ENCODE results near the gene FECH.

GRCh38 chr18:57574866-57575265 is 11.6 kb downstream of the FECH start:
- TF ChIP-seq EZH2 (IDR thresholded peaks at IDR 0.05; ENCODE audit: borderline replicate concordance, low read length) (no peak), CTCF (conservative IDR thresholded peaks at IDR 0.05 in 1 of 2, IDR thresholded peaks at IDR 0.05 in 1 of 2; ENCODE audit: extremely low read depth in 1 of 2, insufficient read depth in 1 of 2, low read depth in 1 of 2, low read length in 2 of 2) (no peak)

Data from mammary epithelial cell (primary cell).